NCI-H2227 (cell line): ENCODE results near the gene PBX4.
"Not testable (repeated sequence)": the region's sequence is repeated elsewhere in the genome, so short reads cannot be mapped to it uniquely, and the experiment has no call there.

Experiments
- DNase-seq: peaks from one replicate; lab custom pipeline; 2025; ENCODE audit not compliant: unreplicated experiment; lab: John Stamatoyannopoulos, UW

Gene PBX4, protein sequence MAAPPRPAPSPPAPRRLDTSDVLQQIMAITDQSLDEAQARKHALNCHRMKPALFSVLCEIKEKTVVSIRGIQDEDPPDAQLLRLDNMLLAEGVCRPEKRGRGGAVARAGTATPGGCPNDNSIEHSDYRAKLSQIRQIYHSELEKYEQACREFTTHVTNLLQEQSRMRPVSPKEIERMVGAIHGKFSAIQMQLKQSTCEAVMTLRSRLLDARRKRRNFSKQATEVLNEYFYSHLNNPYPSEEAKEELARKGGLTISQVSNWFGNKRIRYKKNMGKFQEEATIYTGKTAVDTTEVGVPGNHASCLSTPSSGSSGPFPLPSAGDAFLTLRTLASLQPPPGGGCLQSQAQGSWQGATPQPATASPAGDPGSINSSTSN

GRCh38 chr19:19618219-19619051, at the start of gene PBX4:
Gene PBX4, minus strand, starts transcription at chr19:19618687. Its CDS starts 58 bp downstream, at chr19:19618629.
- DNase-seq, result peak; percentile 97

DNA sequence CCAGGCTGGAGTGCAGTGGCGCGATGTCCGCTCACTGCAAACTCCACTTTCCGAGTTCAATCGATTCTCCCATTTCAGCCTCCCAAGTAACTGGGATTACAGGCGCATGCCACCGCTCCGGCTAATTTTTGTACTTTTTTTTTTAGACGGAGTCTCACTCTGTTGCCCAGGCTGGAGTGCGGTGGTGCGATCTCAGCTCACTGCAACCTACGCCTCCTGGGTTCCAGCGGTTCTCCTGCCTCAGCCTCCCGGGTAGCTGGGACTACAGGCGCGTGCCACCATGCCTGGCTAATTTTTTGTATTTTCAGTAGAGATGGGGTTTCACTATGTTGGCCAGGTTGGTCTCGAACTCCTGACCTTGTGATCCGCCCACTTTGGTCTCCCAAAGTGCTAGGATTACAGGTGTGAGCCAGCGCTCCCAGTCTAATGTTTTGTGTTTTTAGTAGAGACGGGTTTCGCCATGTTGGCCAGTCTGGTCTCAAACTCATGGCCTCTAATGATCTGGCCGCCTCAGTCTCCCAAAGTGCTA, 47.0 kb upstream of the PBX4 start:
- not testable (repeated sequence) for DNase-seq

DNA sequence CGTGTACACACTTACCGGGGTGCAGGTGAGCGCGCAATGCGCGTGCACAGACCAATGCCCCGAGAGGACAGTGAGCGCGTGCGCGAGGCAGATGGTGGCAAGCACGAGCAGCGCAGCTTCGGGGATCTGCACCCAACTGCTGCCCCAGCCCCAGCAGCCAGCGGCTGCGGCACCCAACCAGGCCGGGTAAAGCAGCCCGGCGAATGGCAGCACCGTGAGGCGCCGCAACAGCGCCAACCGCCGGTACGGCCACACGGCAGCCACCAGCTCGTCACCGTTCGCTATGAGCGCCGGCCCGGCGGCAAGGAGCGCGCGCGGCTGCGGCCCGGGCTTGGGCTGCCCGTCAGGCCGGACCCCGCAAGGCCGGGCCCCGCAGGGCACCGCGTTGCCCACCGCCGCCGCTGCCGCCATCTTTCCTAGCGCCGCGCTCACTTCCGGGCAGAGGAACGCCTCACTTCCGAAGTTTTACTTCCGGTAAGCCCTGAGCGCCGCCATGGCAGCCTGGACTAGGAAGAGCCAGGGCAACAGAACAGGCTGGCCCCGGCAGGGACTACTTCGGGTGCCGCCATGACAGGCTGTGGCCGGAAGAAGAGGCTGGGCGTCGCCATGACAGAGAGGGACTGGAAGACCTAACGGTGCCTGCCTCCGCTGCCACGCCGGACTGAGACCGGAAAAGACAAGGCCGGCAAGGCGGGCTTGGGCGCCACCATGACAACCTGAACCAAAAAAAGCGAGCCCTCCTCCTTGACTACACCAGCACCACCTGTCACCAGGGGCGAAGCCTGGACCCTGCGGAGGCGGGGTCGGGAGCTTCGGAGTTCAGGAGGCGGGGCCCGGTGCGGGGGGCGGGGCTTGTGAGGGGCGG, 45.0 kb upstream of the PBX4 start, which contains the start of gene ATP13A1:
Gene ATP13A1, minus strand, starts transcription at position 421 of the 865 bp plus-strand sequence. Its CDS starts 10 bp downstream, at position 411.
- peak; percentile 97 for DNase-seq

GRCh38 chr19:19662871-19663255, 44.4 kb upstream of the PBX4 start:
- DNase-seq, result no peak

- no peak for DNase-seq
Observed at GRCh38 chr19:19662344-19662743, 43.9 kb upstream of the PBX4 start.

DNA sequence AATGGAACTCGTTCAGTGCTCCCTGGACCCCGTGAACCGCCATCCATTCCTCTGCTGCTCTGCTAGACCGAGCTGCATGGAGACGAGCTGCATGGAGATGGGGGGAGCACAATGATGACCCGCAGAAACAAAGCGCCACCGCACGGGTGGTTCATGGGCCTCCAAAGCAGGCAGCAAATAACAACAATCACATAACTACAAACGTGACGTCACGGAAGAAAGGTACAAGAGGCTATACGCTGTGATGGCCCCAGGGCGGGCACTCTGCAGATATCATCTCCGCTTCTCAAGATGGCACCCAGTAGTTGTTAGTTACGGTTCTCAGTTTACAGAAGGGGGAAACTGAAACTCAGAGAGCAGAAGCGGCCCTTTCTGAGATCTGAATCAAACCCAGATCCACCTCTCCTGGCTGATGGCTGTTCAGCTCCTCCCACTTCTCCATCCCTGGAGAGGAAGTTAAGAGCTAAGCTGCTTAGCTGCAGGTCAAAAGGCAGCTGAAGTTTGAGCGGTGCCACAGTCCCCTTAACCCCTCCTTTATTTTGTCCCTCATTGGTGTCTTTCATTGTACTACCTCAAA, 43.3 kb upstream of the PBX4 start:
- DNase-seq, result peak; percentile 52

GRCh38 chr19:19661141-19661674, 42.7 kb upstream of the PBX4 start:
- DNase-seq, result no peak

- no peak for DNase-seq
Observed at GRCh38 chr19:19659646-19660245, 41.3 kb upstream of the PBX4 start.

- no peak for DNase-seq
Observed at GRCh38 chr19:19657397-19657783, 38.9 kb upstream of the PBX4 start.

DNA sequence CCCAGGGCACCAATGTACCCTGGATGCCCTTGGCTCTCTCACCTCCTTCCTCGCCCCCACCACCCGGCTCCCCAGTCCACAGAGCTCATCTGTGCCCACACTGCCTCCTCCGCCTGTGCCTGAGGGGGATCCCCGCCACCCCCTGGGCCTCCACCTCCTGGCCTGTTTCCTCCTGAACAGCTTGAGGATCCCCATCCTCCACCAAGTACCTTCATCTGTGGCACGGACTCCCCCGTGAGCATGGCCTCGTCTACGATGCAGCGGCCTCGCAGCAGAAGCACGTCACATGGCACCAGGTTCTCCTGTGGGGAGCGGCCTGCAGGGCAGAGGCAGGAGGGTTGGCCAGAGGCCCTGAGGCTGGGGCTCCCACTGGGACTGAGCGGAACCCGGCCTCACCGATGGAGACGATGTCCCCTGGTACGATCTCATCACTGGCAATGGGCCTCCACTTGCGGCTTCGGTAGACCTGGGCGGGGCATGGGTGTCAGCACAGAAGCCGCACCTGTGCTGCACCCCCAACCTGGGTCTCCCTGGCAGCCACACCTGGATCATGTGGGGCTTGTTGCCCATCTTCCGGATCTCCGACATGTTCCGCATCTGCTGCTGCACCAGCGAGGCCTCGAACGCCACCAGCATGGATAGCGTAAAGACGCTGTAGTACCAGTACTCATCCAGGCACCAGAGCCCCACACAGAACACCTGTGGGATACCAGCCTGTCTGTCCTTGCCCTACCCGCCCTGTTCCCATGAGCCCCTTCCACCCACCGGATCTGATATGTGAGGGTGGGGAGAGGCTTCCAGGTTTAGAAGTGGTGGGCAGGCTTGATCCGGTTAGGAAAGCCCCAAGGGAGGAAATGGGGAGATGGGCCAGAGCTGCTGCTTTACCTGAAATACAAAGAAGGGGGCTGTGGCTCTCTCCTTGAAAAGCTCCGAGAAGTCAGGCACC, 38.2 kb upstream of the PBX4 start:
- DNase-seq, result no peak

- DNase-seq, result no peak
Observed at GRCh38 chr19:19655641-19656343, 37.3 kb upstream of the PBX4 start.

DNA sequence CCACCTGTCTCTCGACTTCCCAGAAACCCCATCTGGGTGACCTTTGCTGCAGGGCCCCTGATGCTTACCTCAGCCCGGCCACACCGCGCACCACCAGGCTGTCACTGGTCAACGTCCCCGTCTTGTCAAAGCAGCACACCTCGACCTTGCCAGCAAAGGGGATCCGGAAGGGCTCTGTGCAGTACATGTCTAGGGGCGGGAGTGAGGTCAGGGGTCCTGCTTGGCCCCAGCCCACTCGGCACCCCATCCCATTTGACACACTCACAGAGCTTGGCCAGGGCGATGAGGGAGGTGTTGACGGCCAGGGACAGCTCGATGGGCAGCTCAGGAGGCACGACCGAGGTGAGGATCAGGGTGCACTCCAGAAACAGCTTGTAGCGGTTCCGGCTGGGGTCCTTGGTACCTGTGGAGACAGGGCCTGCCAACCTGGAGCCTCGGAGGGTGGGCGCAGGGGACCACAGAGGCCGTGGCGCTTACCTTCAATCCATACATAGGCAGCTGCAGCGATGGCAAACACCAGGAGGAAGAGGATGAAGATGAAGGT, 36.6 kb upstream of the PBX4 start:
- no peak for DNase-seq

DNA sequence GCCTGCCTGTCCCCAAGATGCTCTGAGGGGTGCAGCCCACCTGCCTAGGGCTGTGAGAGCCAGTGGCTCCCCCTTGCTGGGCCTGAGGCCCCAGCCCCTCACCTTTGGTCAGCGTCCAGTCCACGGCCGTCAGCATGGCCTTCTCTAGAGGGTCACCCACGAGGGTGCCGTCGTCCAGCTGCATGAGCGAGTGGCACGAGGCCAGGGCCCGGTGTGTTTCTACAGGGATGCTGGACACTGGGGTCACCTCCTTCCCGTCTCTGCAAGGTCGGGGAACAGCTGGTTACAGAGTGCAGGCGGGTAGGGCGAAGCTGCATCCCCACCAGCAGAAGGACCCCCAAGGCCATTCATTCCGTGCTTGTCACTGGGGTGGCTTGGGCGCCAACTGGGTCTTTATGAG, 36.0 kb upstream of the PBX4 start:
- no peak for DNase-seq

DNA sequence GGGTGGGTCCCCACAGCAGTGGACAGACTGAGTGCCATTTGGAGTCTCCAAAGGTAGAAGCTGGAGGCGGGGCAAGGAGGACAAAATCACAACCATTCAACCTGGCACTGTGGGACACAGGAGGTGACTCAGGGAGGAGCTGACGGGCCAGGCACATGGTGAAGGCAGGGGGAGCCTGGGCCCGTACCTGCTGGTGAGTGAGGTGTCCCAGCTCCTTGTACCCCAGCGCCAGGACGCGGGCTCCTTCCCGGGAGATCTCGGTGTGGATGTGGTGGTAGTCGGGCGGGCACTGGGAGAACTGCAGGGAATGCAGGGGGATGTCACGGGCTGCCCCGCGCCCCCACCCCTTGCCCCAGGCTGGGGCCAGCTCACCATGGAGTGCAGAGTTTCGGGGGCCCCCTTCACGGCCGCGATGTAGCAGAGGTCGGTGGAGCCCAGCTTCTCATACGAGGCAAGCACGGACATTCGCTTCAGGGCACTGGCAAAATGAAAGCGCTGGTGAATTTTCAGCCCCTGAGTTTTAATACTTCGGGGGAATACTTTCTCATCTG, 35.2 kb upstream of the PBX4 start:
- no peak for DNase-seq

GRCh38 chr19:19652482-19653295, 34.2 kb upstream of the PBX4 start:
- DNase-seq, result no peak

- DNase-seq, result no peak
Observed at GRCh38 chr19:19651076-19651475, 32.6 kb upstream of the PBX4 start.

DNA sequence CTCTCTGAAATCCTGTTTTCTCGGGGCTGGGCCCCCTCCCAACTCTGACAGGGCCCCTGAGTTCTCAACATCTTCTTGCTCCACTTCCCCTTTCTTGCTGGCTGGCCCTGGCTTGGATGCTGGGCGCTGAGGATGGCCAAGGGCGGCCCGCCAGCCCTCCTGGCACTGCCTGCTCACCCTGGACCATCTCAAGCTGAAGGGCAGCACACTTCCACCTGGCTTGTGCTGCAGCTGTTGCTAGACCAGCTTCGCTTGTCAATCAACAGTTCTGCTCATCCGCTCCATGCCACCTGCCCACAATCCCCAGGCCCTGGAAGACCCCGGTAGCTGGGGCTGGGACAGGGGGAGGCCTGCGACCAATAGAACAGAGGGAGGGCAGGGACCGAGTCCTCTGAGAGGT, 31.8 kb upstream of the PBX4 start:
- DNase-seq, result no peak
